Measurements from ENCODE around the gene FAM53B.

FAM53B gene

DNA sequence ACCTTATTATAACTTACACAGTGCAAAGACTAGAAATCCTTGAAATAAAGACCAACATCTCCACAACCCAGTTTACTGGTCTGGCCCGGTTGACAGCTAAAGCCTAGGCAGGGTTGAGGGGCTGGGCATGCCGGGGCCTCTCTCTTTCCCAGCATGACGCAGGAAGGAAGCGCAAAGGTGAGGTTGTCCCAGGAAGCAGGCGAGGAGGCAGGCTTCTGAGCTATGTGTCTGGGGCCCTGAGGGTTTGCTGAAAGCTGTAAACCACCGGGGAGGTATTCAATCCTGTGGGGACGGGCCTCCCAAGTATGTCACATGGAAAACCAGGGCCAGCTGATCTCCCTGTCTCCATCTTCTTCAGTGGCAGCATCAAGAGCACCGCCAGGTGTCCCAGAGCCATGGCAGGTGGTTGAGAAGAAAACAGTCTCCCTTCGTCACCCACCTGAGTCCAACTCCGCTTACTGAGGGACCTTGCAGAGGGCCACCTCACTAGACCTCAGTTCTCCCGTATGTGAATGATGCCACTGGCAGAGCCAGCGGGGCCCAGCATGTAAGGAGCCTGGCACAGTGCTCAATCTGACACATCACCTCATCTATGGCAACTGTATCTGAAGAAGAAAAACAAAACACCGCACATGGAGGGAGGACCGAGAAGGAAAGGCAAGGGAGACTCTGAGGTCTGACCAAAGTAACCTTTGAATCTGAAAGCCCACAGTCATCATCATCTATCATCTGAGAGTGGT is 49.5 kb downstream of the FAM53B start:
- DNase-seq, result no peak

GRCh38 chr10:124693801-124694416 is 50.3 kb downstream of the FAM53B start:
- no peak for DNase-seq

DNA sequence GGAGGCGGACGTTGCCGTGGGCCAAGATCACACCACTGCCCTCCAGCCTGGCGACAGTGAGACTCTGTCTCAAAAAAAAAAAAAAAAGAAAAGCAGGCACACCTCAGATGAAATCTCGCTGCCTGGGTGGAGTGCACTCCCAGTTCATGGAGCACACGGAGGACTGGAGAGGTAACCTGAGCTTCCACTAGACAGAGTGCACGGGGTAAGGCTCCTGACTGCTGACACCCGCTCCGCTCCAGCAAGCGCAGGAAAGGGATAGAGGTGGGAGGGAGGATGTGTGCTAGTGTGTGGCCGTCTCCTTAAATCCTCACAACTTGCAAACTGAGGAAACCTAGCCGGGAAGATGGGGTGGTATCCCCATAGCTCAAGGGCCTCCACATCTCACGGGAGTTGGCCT is 50.8 kb downstream of the FAM53B start:
- no peak for DNase-seq

DNA sequence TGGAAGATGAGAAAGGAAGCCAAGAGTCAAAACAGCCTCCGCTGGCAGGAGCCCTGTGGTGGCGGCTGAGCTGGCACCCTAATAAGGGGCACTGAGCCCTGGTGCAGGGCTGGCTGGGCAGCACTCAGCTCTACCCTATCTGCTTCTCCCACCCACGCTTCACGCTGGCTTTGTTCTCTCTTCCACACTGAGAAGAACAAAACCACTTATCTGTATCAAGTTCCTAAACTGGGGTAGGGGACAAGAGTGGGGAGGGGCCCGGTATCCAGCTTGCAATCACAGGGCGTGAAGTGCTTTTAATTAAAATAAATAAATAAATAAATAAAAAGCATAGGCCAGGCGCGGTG is 52.1 kb downstream of the FAM53B start:
- DNase-seq, result no peak

DNA sequence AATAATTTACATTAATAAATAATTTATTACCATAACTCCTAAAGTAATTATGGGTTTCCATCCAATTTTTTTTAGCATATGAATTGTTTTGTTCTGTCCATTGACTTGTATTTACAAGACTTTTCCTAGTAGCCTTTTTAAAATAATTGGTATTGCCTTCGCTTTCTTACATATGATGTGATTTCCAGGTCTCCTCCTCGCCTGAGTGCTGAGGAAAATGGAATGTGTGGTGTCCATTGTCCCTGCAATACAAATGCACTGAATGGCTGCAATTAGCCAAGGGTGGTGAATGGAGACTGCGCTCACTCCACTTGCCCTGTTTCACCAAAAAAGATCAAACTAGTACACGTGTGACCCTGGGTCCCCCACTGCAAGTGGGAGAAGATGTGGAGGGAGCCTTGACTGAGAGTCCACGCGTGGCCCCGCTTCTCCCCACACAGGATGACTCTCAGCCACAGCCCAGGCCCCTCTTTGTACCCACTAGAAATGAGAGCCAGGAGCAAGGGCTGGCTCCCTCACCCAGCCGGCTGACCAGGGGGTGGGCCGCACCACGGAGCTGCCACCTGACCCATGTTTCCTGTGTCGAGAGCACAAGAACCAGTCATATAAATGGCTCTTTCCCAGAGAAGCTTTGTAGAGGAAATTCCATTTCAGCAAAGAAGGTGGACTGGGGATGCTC is 52.6 kb downstream of the FAM53B start:
- no peak for DNase-seq

DNA sequence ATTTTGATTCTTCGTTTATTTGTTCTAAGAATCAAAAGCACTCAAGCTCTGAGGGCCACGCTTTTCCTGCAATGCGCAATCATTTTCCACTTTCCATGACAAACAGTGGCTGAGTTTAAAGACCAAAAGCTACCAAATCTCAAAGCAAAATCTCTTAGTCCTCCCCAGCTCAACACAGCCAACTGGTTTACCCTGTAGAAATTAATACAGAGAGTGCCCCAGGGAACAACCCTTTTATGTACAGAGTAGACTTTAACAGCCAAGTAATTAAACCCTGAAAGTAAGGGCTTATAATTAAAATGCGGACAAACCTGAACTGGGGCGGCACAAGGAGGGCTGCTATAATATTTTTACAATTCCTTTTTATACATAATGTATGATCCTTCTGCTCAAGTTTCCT is 53.2 kb downstream of the FAM53B start:
- no peak for DNase-seq

- no peak for DNase-seq
Observed at GRCh38 chr10:124689911-124690498, 54.2 kb downstream of the FAM53B start.

GRCh38 chr10:124688889-124689670 is 55.1 kb downstream of the FAM53B start:
- no peak for DNase-seq

GRCh38 chr10:124688386-124688785 is 55.8 kb downstream of the FAM53B start:
- no peak for DNase-seq

DNA sequence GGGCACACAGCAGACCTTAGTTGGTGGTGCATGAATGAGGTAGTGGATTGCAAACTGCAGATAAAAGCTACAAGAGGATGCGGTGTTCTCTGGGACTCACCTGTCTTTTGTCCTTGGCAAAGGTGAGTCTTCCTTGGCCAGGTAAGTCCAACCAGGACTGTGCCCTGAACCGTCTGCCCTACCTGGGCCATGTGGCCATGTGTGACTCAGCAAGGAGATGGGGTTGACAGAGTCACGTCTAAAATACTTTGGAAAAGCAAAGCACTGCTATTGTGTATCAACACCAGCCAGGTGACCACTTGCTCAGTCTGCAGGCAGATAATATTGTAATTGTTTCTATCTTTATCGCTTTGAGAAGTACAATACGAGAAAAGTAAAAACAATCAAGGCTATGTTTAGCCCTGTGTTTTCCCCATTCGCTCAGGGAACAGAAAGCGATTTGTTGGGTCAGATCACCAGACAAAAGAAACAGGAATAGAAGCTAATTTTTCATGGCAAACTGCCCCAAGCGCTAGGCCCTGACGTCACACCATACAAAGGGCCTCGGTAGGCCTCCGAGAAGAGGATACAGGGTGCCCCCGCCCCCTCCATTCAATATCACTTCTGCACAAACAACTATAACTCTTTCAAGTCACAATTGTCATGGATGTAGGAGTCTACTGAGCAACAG is 57.3 kb downstream of the FAM53B start:
- no peak for DNase-seq

DNA sequence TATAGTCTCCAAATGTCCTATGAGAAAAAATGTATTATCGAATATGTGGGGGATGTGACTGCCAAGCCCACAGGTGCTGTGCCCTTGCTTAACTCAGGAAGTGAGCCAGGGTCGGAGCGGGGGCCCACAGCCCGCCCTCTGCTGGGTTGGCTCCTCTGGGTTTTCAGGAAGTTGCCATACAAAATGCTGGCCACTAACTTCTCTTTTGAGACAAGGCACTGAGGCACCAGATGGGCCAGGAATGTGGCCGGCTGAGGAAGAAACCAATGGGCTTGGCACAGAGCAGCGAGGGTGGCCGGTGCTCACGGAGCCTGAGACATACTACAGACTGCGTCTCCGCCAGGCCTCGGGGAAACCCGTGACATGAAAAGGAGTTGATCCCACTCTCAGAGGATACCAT is 58.9 kb downstream of the FAM53B start:
- no peak for DNase-seq

- DNase-seq, result no peak
Observed at GRCh38 chr10:124683814-124684213, 60.4 kb downstream of the FAM53B start.

GRCh38 chr10:124681626-124682552 is 62.3 kb downstream of the FAM53B start:
- DNase-seq, result no peak

DNA sequence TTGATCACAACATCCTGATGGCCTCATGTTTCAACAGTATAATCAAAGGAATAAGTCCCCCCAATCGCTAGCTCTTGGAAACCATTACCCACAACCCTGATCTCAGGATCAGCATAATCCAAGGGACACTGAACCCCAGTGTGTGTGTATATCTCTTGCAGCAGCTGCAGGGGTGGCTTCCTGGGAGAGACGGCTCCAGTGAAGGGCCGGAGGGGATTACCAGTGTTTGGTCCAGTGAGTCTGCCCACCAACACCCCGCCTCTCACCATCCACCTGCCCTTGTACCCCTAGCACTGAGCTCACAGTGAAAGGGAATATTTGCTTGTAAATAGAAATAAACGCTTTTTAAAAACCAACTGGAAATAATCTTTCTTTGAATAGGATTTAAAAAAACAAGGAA is 63.1 kb downstream of the FAM53B start:
- DNase-seq, result no peak

DNA sequence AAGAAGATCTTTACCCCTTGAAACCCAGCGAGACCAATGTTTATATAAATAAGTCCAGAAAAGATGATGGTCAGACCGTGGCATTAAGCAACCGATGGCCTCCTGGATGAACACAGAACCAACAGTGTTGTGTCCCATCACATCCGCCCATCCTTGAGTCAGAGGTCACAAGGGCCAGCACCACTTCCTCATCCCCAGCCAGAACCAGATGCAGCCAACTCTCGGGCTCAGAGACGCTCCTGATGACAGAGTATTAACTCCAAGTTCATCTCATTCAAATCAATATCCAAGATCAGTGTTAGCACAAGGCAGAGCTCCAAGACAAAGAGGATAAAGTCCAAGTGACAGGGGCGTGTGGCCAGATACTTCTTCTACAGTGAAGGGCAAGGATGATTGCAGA is 63.5 kb downstream of the FAM53B start:
- no peak for DNase-seq

- DNase-seq, result no peak
Observed at GRCh38 chr10:124679401-124679800, 64.8 kb downstream of the FAM53B start.

GRCh38 chr10:124678557-124679240 is 65.5 kb downstream of the FAM53B start:
- no peak for DNase-seq

- DNase-seq, result no peak
Observed at GRCh38 chr10:124677749-124678556, 66.2 kb downstream of the FAM53B start.

- no peak for DNase-seq
Observed at GRCh38 chr10:124677293-124677699, 66.9 kb downstream of the FAM53B start.
